Ishikawa (cell line): ENCODE measurements around the gene TEX29.

Experiments
- EGR1 ChIP-seq: IDR thresholded peaks from 2 replicates; pipeline ENCODE4 v1.6.1; 2012
- FOXM1 ChIP-seq: IDR thresholded peaks from 2 replicates; pipeline ENCODE4 v1.6.1; 2012; ENCODE audit warnings: low read depth, borderline replicate concordance
- NFIC ChIP-seq: IDR thresholded peaks from 2 replicates; pipeline ENCODE4 v1.6.1; 2012
- RAD21 ChIP-seq: IDR thresholded peaks from 2 replicates; pipeline ENCODE4 v1.6.1; 2012; ENCODE audit warnings: low read depth
- TCF12 ChIP-seq: IDR thresholded peaks from 2 replicates; pipeline ENCODE4 v1.6.1; 2012; ENCODE audit warnings: low read depth
- TF ChIP-seq, protein P1 (sequence below): IDR thresholded peaks from 2 replicates; pipeline ENCODE4 v1.6.1; 2012
- TF ChIP-seq, protein P2 (sequence below): IDR thresholded peaks from 2 replicates; pipeline ENCODE4 v1.6.1; 2012

DNA sequence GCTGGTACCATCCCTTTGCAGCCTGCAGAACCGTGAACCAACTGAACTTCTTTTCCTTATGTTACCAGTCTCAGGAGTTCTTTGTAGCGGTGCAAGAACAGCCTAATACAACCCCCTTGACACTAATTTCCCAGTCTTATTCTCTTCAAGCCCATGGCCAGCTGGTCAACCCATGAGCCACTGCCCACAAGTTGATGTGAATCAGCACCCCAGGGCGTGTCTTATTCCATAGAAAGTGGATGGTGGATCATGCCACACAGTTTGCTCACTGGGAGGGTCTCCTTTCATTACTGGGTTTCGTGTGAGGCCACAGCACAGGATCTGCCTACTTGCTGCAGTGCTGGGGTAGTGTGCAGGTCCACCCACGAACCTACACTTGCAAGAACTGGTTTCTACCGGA, 27.0 kb downstream of the TEX29 start:
- TF ChIP-seq, protein P1, sequence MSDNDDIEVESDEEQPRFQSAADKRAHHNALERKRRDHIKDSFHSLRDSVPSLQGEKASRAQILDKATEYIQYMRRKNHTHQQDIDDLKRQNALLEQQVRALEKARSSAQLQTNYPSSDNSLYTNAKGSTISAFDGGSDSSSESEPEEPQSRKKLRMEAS: no peak
- TF ChIP-seq FOXM1 (no peak), RAD21 (no peak), EGR1 (no peak), NFIC (no peak), TCF12 (no peak)
- TF ChIP-seq, protein P2, sequence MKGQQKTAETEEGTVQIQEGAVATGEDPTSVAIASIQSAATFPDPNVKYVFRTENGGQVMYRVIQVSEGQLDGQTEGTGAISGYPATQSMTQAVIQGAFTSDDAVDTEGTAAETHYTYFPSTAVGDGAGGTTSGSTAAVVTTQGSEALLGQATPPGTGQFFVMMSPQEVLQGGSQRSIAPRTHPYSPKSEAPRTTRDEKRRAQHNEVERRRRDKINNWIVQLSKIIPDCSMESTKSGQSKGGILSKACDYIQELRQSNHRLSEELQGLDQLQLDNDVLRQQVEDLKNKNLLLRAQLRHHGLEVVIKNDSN: no peak
